ENCODE data around the gene DNAJA4.

Gene DNAJA4

DNA sequence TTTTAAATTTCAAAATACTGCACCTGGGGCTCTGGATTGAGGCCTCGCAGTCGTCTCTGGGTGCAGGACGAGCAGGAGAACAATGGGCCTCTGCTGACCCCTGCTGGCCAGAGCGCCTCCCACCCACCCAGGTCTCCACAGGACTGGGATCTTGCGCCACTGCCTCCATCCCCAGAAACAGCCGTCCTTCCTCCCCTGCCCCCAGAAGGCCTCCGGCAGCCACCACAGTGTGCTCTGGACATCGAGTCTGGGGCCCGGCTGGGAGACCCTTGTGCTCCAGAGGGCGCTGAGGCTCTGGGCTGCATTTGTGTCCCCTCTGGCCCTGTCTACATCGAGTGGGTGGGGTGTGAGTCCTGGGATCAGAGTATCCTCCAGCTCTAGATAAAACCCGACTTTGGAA is 23.3 kb upstream of the DNAJA4 start (continued):
- TF ChIP-seq, protein P1, sequence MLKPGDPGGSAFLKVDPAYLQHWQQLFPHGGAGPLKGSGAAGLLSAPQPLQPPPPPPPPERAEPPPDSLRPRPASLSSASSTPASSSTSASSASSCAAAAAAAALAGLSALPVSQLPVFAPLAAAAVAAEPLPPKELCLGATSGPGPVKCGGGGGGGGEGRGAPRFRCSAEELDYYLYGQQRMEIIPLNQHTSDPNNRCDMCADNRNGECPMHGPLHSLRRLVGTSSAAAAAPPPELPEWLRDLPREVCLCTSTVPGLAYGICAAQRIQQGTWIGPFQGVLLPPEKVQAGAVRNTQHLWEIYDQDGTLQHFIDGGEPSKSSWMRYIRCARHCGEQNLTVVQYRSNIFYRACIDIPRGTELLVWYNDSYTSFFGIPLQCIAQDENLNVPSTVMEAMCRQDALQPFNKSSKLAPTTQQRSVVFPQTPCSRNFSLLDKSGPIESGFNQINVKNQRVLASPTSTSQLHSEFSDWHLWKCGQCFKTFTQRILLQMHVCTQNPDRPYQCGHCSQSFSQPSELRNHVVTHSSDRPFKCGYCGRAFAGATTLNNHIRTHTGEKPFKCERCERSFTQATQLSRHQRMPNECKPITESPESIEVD (tag by site-specific recombination; IDR thresholded peaks at IDR 0.05), result no peak
- no peak for TF ChIP-seq ZNF239 (tag by site-specific recombination; IDR thresholded peaks at IDR 0.05)
- no peak for TF ChIP-seq ZSCAN23 (tag by site-specific recombination; IDR thresholded peaks at IDR 0.05)
- TF ChIP-seq ZNF585B (tag by site-specific recombination; IDR thresholded peaks at IDR 0.05), result no peak
- no peak for TF ChIP-seq ZNF610 (tag by site-specific recombination; IDR thresholded peaks at IDR 0.05; ENCODE audit: borderline replicate concordance)
- TF ChIP-seq ZNF549 (tag by site-specific recombination; IDR thresholded peaks at IDR 0.05), result no peak
- TF ChIP-seq KLF10 (tag by site-specific recombination; IDR thresholded peaks at IDR 0.05), result no peak
- TF ChIP-seq ZNF621 (tag by site-specific recombination; IDR thresholded peaks at IDR 0.05), result no peak
- no peak for TF ChIP-seq REPIN1 (tag by site-specific recombination; IDR thresholded peaks at IDR 0.05; ENCODE audit: low read depth)
- TF ChIP-seq, protein P2, sequence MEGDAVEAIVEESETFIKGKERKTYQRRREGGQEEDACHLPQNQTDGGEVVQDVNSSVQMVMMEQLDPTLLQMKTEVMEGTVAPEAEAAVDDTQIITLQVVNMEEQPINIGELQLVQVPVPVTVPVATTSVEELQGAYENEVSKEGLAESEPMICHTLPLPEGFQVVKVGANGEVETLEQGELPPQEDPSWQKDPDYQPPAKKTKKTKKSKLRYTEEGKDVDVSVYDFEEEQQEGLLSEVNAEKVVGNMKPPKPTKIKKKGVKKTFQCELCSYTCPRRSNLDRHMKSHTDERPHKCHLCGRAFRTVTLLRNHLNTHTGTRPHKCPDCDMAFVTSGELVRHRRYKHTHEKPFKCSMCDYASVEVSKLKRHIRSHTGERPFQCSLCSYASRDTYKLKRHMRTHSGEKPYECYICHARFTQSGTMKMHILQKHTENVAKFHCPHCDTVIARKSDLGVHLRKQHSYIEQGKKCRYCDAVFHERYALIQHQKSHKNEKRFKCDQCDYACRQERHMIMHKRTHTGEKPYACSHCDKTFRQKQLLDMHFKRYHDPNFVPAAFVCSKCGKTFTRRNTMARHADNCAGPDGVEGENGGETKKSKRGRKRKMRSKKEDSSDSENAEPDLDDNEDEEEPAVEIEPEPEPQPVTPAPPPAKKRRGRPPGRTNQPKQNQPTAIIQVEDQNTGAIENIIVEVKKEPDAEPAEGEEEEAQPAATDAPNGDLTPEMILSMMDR (tag by site-specific recombination; IDR thresholded peaks at IDR 0.05), result peak; percentile 86
- no peak for TF ChIP-seq PATZ1 (tag by site-specific recombination; IDR thresholded peaks at IDR 0.05)
- TF ChIP-seq, protein P3, sequence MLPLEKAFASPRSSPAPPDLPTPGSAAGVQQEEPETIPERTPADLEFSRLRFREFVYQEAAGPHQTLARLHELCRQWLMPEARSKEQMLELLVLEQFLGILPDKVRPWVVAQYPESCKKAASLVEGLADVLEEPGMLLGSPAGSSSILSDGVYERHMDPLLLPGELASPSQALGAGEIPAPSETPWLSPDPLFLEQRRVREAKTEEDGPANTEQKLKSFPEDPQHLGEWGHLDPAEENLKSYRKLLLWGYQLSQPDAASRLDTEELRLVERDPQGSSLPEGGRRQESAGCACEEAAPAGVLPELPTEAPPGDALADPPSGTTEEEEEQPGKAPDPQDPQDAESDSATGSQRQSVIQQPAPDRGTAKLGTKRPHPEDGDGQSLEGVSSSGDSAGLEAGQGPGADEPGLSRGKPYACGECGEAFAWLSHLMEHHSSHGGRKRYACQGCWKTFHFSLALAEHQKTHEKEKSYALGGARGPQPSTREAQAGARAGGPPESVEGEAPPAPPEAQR (tag by site-specific recombination; IDR thresholded peaks at IDR 0.05), result no peak
- TF ChIP-seq GLIS1 (tag by site-specific recombination; IDR thresholded peaks at IDR 0.05), result no peak
- TF ChIP-seq ZNF654 (tag by site-specific recombination; IDR thresholded peaks at IDR 0.05; ENCODE audit: low read depth), result peak; percentile 85
- no peak for TF ChIP-seq MZF1 (tag by site-specific recombination; IDR thresholded peaks at IDR 0.05; ENCODE audit: borderline replicate concordance)
- no peak for TF ChIP-seq OVOL3 (tag by site-specific recombination; IDR thresholded peaks at IDR 0.05)

DNA sequence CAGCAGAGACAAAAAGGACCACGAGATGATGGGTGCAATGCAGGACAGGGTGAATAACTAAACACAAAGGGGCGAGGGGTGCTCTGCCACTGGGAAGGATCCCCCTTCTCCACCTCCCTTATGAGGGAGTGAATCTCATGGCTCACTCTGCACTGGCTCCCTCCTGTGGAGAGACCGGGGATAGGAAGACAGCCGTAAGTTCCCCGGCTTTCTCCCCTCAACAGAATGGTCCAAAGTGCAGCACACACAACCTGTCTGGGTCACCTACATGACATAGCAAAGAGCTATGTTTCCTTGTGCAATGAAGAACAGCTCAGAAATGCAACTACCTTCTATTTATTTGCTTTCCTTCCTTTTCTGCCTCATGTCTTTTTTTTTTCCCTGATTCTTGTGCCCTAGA is 22.2 kb upstream of the DNAJA4 start:
- POLR2A ChIA-PET, result interaction anchor here (0.7 to 1.1 kb wide), 2 partner anchors 57 to 548 kb away, joined by 3 to 6 read pairs; partner anchors contain the start of gene SKIC8
- CTCF ChIA-PET, result interaction anchor here (0.6 to 10.5 kb wide), 39 partner anchors 8 to 449 kb away, joined by 3 to 234 read pairs (median 5); partner anchors contain the start of genes ACSBG1 and CIB2
- TF ChIP-seq ZNF610 (tag by site-specific recombination; IDR thresholded peaks at IDR 0.05; ENCODE audit: borderline replicate concordance) (no peak), ZNF266 (tag by site-specific recombination; IDR thresholded peaks at IDR 0.05; ENCODE audit: low read depth) (no peak), ZSCAN30 (tag by site-specific recombination; IDR thresholded peaks at IDR 0.05) (no peak), ZFP69B (tag by site-specific recombination; IDR thresholded peaks at IDR 0.05) (no peak), ZNF221 (tag by site-specific recombination; IDR thresholded peaks at IDR 0.05; ENCODE audit: borderline replicate concordance) (no peak), ZNF701 (tag by site-specific recombination; IDR thresholded peaks at IDR 0.05) (no peak), SCRT2 (tag by site-specific recombination; IDR thresholded peaks at IDR 0.05) (no peak), ZNF521 (tag by site-specific recombination; IDR thresholded peaks at IDR 0.05) (no peak)
- TF ChIP-seq, protein P4, sequence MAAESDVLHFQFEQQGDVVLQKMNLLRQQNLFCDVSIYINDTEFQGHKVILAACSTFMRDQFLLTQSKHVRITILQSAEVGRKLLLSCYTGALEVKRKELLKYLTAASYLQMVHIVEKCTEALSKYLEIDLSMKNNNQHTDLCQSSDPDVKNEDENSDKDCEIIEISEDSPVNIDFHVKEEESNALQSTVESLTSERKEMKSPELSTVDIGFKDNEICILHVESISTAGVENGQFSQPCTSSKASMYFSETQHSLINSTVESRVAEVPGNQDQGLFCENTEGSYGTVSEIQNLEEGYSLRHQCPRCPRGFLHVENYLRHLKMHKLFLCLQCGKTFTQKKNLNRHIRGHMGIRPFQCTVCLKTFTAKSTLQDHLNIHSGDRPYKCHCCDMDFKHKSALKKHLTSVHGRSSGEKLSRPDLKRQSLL (tag by site-specific recombination; IDR thresholded peaks at IDR 0.05), result no peak
- TF ChIP-seq, protein P5, sequence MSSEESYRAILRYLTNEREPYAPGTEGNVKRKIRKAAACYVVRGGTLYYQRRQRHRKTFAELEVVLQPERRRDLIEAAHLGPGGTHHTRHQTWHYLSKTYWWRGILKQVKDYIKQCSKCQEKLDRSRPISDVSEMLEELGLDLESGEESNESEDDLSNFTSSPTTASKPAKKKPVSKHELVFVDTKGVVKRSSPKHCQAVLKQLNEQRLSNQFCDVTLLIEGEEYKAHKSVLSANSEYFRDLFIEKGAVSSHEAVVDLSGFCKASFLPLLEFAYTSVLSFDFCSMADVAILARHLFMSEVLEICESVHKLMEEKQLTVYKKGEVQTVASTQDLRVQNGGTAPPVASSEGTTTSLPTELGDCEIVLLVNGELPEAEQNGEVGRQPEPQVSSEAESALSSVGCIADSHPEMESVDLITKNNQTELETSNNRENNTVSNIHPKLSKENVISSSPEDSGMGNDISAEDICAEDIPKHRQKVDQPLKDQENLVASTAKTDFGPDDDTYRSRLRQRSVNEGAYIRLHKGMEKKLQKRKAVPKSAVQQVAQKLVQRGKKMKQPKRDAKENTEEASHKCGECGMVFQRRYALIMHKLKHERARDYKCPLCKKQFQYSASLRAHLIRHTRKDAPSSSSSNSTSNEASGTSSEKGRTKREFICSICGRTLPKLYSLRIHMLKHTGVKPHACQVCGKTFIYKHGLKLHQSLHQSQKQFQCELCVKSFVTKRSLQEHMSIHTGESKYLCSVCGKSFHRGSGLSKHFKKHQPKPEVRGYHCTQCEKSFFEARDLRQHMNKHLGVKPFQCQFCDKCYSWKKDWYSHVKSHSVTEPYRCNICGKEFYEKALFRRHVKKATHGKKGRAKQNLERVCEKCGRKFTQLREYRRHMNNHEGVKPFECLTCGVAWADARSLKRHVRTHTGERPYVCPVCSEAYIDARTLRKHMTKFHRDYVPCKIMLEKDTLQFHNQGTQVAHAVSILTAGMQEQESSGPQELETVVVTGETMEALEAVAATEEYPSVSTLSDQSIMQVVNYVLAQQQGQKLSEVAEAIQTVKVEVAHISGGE (tag by site-specific recombination; conservative IDR thresholded peaks at IDR 0.05; ENCODE audit: low read depth), result no peak

More for the DNA sequence above, 22.2 kb upstream of the DNAJA4 start:
- no peaks in the 10 kb centered on the region for H3K9me3 ChIP-seq (ENCODE audit: control insufficient read depth, insufficient read depth, low read depth, low read length)
- H3K27ac ChIP-seq (ENCODE audit: extremely low read depth, low read depth, low read length), result no peak overlapping the region
- no peaks in the 10 kb centered on the region for H3K36me3 ChIP-seq (ENCODE audit: control insufficient read depth in 2 of 2, insufficient read depth in 1 of 2, low read length in 2 of 2)
- H3K4me1 ChIP-seq (ENCODE audit: control insufficient read depth, insufficient read depth, low read length), result no peaks in the 10 kb centered on the region
- no peak overlapping the region for H3K4me3 ChIP-seq (ENCODE audit: low read depth, low read length)

Data from HEK293 (cell line).